HepG2 (cell line): ENCODE results near the gene ARHGDIA. TPM values are rescaled to one million over a fixed set of nuclear protein-coding genes. Genes with fewer than 3 reads are reported as not detected.

Experiments used
- GLMP ChIP-seq: sonication (generic); formaldehyde crosslinking; IDR thresholded peaks from 2 replicates; pipeline ENCODE4 v1.9.0; 2021; ENCODE audit warnings: missing genetic modification reagents, mild to moderate bottlenecking, borderline replicate concordance
- HINFP ChIP-seq: sonication (generic); formaldehyde crosslinking; IDR thresholded peaks from 2 replicates; pipeline ENCODE4 v1.4.0; 2020; ENCODE audit warnings: low read depth, mild to moderate bottlenecking, missing genetic modification reagents
- MIXL1 ChIP-seq: IDR thresholded peaks from 2 replicates; pipeline ENCODE4 v1.6.1; 2016
- RBM39 ChIP-seq: fragments of 200-400 bp; formaldehyde crosslinking; IDR thresholded peaks from one replicate; pipeline ENCODE4 v1.6.1; 2018; ENCODE audit warnings: antibody characterized with exemption, mild to moderate bottlenecking, low read depth, low read length; ENCODE audit not compliant: poor library complexity, severe bottlenecking
- RNF219 ChIP-seq: sonication (generic); formaldehyde crosslinking; IDR thresholded peaks from 2 replicates; pipeline ENCODE4 v1.5.0; 2020; ENCODE audit warnings: mild to moderate bottlenecking, missing genetic modification reagents
- SCMH1 ChIP-seq: sonication (generic); formaldehyde crosslinking; IDR thresholded peaks from 2 replicates; pipeline ENCODE4 v1.9.0; 2021; ENCODE audit warnings: missing genetic modification reagents, mild to moderate bottlenecking, borderline replicate concordance
- TP53 ChIP-seq: sonication (generic); formaldehyde crosslinking; conservative IDR thresholded peaks from 2 replicates; pipeline ENCODE4 v1.4.0; 2020; ENCODE audit warnings: missing genetic modification reagents
- ZNF142 ChIP-seq: sonication (generic); formaldehyde crosslinking; IDR thresholded peaks from 2 replicates; pipeline ENCODE4 v1.4.0; 2020; ENCODE audit warnings: missing genetic modification reagents
- ZNF24 ChIP-seq: fragments of 450-650 bp; IDR thresholded peaks from 2 replicates; pipeline ENCODE4 v1.6.1; 2017; ENCODE audit warnings: antibody characterized with exemption, mild to moderate bottlenecking
- ZNF30 ChIP-seq: sonication (generic); formaldehyde crosslinking; IDR thresholded peaks from 2 replicates; pipeline ENCODE4 v1.5.0; 2020; ENCODE audit warnings: mild to moderate bottlenecking, missing genetic modification reagents
- ZNF382 ChIP-seq: sonication (generic); formaldehyde crosslinking; IDR thresholded peaks from 2 replicates; pipeline ENCODE4 v1.5.0; 2020; ENCODE audit warnings: missing genetic modification reagents, mild to moderate bottlenecking, borderline replicate concordance
- ZNF432 ChIP-seq: sonication (generic); formaldehyde crosslinking; IDR thresholded peaks from 2 replicates; pipeline ENCODE4 v1.5.0; 2020; ENCODE audit warnings: missing genetic modification reagents, mild to moderate bottlenecking, borderline replicate concordance
- ZNF598 ChIP-seq: sonication (generic); formaldehyde crosslinking; IDR thresholded peaks from 2 replicates; pipeline ENCODE4 v1.5.1; 2020; ENCODE audit warnings: mild to moderate bottlenecking, missing genetic modification reagents, borderline replicate concordance
- ZNF780A ChIP-seq: sonication (generic); formaldehyde crosslinking; IDR thresholded peaks from 2 replicates; pipeline ENCODE4 v1.8.0; 2022; ENCODE audit warnings: mild to moderate bottlenecking, missing genetic modification reagents, moderate library complexity
- polyA plus RNA-seq, 8 experiments: library from polyadenylated mRNA; depleted of rRNA in 3 of 8; stranded (reverse) in 7 of 8; unstranded in 1 of 8; fragments of >200 nt; fragmentation: Illumina TruSeq in 4 of 8; extraction: Trizol in 4 of 8; gene quantifications; 2 replicates each; pipeline versions ENCODE4 v1.2.1 to v1.2.3, GENCODE V29; 2011 to 2016; ENCODE audit warnings: low read depth in 4 of 8, missing spikeins in 1 of 8, mixed read lengths in 1 of 8; ENCODE audit not compliant: insufficient read depth in 1 of 8
- total RNA-seq, 5 experiments: library from RNA; depleted of rRNA; stranded (reverse); fragments of >200 nt; fragmentation: Illumina TruSeq; extraction: Trizol; gene quantifications; 2 replicates each; pipeline ENCODE4 v1.2.3, GENCODE V29; 2016; ENCODE audit warnings: low read depth in 1 of 5

ARHGDIA gene
- total and polyA plus RNA-seq, 2 of the 13 experiments (the other 11 are each of a cell fraction or from before 2014, with no cell fraction given) = 40.0 to 64.0 TPM

GRCh38 chr17:81871387-81872230, 472 bp upstream of the ARHGDIA start (continued):
- TF ChIP-seq ZNF24 (peak; percentile 53; the same call in 1 of the 2 replicates), ZNF432 (CRISPR knock-in tag) (no peak), ZNF780A (CRISPR knock-in tag) (peak; percentile 94), TP53 (CRISPR knock-in tag) (no peak; the same call in 1 of the 2 replicates), RBM39 (peak; percentile 85), ZNF598 (CRISPR knock-in tag) (peak; percentile 67; the same call in 1 of the 2 replicates), ZNF30 (peak; percentile 96), MIXL1 (CRISPR knock-in tag) (peak; percentile 78), SCMH1 (CRISPR knock-in tag) (no peak), HINFP (no peak), ZNF382 (CRISPR knock-in tag) (no peak), ZNF142 (CRISPR knock-in tag) (peak; percentile 55), RNF219 (CRISPR knock-in tag) (no peak; the same call in 1 of the 2 replicates), GLMP (peak; percentile 80; the same call in 1 of the 2 replicates)
